Esophagus muscularis mucosa (tissue), 4 donors: ENCODE data around the gene PDHX. TPM values are rescaled to one million over a fixed set of nuclear protein-coding genes. Genes with fewer than 3 reads are reported as not detected.
"Not testable (repeated sequence)": the region's sequence is repeated elsewhere in the genome, so short reads cannot be mapped to it uniquely, and the experiment has no call there.

Experiments used
- DNase-seq: peaks from one replicate; pipeline ENCODE4 v3.0.0-alpha.2; 2017; ENCODE audit errors: extremely low spot score
- H3K27ac ChIP-seq, 4 donors: fragments of 200-600 bp; sonication (generic); replicated peaks in 1 of 4; 1 replicate in 3 of 4; 2 replicates in 1 of 4; pipeline ENCODE4 v1.5.1; 2016 to 2019; ENCODE audit warnings: mild to moderate bottlenecking in 1 of 4
- H3K27me3 ChIP-seq, 4 donors: fragments of 200-600 bp; sonication (generic); one replicate each; pipeline versions ENCODE4 v1.5.1 to v1.6.0; 2016 to 2019
- H3K36me3 ChIP-seq, 4 donors: fragments of 200-600 bp; sonication (generic); one replicate each; pipeline ENCODE4 v1.5.1; 2016 to 2019
- H3K4me1 ChIP-seq, 4 donors: fragments of 200-600 bp; sonication (generic); one replicate each; pipeline ENCODE4 v1.5.1; 2016 to 2019
- H3K4me3 ChIP-seq, 4 donors: fragments of 200-600 bp; sonication (generic); 1 replicate in 2 of 4; 2 replicates in 2 of 4; pipeline ENCODE4 v1.5.1; 2016 to 2019; ENCODE audit warnings: mild to moderate bottlenecking in 4 of 4, moderate library complexity in 1 of 4
- H3K9me3 ChIP-seq, 4 donors: fragments of 200-600 bp; sonication (generic); 1 replicate in 3 of 4; 2 replicates in 1 of 4; pipeline ENCODE4 v1.5.1; 2016 to 2019
- EP300 ChIP-seq: sonication (generic); formaldehyde crosslinking; IDR thresholded peaks from one replicate; pipeline ENCODE4 v1.6.1; 2017; ENCODE audit warnings: antibody characterized with exemption
- POLR2A ChIP-seq: fragments of 450-650 bp; IDR thresholded peaks from one replicate; pipeline ENCODE4 v1.6.1; 2017; ENCODE audit warnings: antibody characterized with exemption, moderate library complexity, mild to moderate bottlenecking, low read depth
- POLR2AphosphoS5 ChIP-seq, 2 donors: sonication (generic); formaldehyde crosslinking; IDR thresholded peaks; one replicate each; pipeline ENCODE4 v1.6.1; 2017; ENCODE audit warnings: antibody characterized with exemption in 2 of 2
- WGBS: methylation state at CpG from one replicate; pipeline ENCODE4 v1.1.5; 2018; 5-methylcytosine and 5-hydroxymethylcytosine counted together
- intact Hi-C: fragments of 100-400 bp; cut with DNase I; formaldehyde crosslinking; loops from one replicate; pipeline ENCODE4 v1.15.1; 2023
- total RNA-seq, 4 donors: library from RNA; depleted of rRNA; stranded (reverse); fragments of >200 nt; gene quantifications; one replicate each; pipeline versions ENCODE4 v1.1.0 to v1.2.1, GENCODE V29; 2016
- TF ChIP-seq, protein P1 (sequence below), 3 experiments: fragments of 200-600 bp in 2 of 3; fragments of 450-650 bp in 1 of 3; sonication (generic) in 2 of 3; IDR thresholded peaks; one replicate each; pipeline ENCODE4 v1.5.1; 2017 to 2019; ENCODE audit warnings: antibody characterized with exemption in 3 of 3, mild to moderate bottlenecking in 2 of 3, moderate library complexity in 1 of 3

Gene PDHX
- total RNA-seq, 4 donors from 2014 or later, result 39.9 to 43.4 (median 42.1) TPM

DNA sequence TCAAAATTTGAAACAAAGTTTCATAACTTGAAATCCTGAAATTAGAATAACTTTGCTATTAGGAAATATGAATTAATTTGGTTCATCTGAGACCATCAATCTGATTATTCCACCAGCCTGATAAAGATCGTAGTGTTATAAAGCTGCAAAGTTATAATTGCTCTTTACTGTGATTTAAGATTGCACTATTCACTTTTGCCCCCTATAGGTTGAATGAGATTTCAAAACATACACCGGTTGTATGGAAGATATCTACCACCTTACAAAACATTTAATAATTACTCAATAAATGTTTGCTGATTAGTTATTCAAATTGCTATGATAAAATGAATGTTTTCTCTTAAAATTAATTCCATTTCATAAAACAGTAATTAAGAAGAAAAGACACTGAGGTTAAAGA lies 26.3 kb upstream of the PDHX start:
- H3K4me1 ChIP-seq, result no peaks in the 10 kb centered on the region
- WGBS, result 67% methylated on average over 2 of the region's 2 CpGs
- no peaks in the 10 kb centered on the region for H3K9me3 ChIP-seq
- intact Hi-C loops, result no loop called here
- H3K4me3 ChIP-seq, result no peak overlapping the region
- no peak overlapping the region for H3K27ac ChIP-seq
- H3K36me3 ChIP-seq, result peaks cover 0 to 31% (median 16%) of the 10 kb centered on the region in 4 donors
- no peak for DNase-seq
- H3K27me3 ChIP-seq, result no peaks in the 10 kb centered on the region
- no peak for TF ChIP-seq POLR2AphosphoS5 (IDR thresholded peaks at IDR 0.05)
- no peak for TF ChIP-seq EP300
- TF ChIP-seq POLR2A, result no peak
- TF ChIP-seq, protein P1, sequence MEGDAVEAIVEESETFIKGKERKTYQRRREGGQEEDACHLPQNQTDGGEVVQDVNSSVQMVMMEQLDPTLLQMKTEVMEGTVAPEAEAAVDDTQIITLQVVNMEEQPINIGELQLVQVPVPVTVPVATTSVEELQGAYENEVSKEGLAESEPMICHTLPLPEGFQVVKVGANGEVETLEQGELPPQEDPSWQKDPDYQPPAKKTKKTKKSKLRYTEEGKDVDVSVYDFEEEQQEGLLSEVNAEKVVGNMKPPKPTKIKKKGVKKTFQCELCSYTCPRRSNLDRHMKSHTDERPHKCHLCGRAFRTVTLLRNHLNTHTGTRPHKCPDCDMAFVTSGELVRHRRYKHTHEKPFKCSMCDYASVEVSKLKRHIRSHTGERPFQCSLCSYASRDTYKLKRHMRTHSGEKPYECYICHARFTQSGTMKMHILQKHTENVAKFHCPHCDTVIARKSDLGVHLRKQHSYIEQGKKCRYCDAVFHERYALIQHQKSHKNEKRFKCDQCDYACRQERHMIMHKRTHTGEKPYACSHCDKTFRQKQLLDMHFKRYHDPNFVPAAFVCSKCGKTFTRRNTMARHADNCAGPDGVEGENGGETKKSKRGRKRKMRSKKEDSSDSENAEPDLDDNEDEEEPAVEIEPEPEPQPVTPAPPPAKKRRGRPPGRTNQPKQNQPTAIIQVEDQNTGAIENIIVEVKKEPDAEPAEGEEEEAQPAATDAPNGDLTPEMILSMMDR (IDR thresholded peaks at IDR 0.05), result no peak

DNA sequence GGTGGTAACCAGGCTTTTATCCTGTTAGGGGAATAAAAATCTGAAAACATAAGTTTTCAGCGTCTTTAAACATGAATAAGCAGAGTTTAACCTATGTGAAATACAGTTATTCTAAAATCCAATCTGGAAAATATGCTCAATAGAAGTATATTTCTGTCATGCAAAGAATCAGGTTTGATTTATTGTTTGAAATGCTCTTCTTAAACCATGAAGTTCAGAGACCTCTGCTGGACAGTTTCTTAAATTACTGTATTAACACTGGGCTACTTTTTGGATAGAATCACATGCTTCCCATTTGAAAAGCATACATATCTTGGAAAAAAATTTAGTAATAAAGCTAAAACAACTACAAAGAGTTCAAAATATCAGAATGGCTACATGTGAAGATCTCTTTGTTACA lies 25.6 kb upstream of the PDHX start:
- intact Hi-C loops, result no loop called here
- Histone ChIP-seq H3K27me3 (no peaks in the 10 kb centered on the region), H3K4me3 (no peak overlapping the region), H3K27ac (no peak overlapping the region), H3K4me1 (no peaks in the 10 kb centered on the region), H3K36me3 (peaks cover 0 to 26% (median 14%) of the 10 kb centered on the region in 4 donors), H3K9me3 (no peaks in the 10 kb centered on the region)
- DNase-seq, result no peak
- TF ChIP-seq POLR2AphosphoS5 (IDR thresholded peaks at IDR 0.05) (no peak), EP300 (no peak), POLR2A (no peak)
- TF ChIP-seq, protein P1 (IDR thresholded peaks at IDR 0.05), result peak; percentile 29 to 39 (median 34)
- 73% methylated on average over 1 of the region's 1 CpG for WGBS

- Histone ChIP-seq H3K27me3 (no peaks in the 10 kb centered on the region), H3K36me3 (peaks cover 0 to 20% (median 10%) of the 10 kb centered on the region in 4 donors), H3K4me3 (no peak overlapping the region), H3K27ac (no peak overlapping the region), H3K9me3 (no peaks in the 10 kb centered on the region), H3K4me1 (no peaks in the 10 kb centered on the region)
- TF ChIP-seq POLR2AphosphoS5 (IDR thresholded peaks at IDR 0.05), result no peak
- no peak for TF ChIP-seq EP300
- TF ChIP-seq, protein P1 (IDR thresholded peaks at IDR 0.05), result no peak
- TF ChIP-seq POLR2A, result no peak
- 89% methylated on average over 3 of the region's 3 CpGs for WGBS
- intact Hi-C loops, result no loop called here
- no peak for DNase-seq
Observed at GRCh38 chr11:34891611-34892010, 24.8 kb upstream of the PDHX start.

DNA sequence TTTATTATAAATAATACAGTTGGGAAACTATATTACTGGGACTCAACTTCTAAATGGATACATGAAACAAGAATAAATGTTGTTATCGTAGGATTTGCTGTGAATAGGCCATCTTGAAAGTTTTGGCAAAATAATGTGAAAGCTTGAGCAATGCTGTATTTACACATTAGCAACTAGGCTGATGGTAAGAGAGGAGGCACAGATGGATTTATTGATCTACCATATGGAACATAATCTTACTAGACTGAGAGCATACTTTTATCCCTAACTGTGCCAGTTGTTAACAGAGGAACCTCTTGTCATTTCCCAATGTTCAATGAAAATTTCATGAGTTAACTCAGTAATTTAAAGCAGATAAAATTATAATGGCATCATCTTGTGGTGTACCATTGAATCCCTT lies 23.0 kb upstream of the PDHX start:
- Histone ChIP-seq H3K27ac (no peak overlapping the region), H3K9me3 (no peaks in the 10 kb centered on the region), H3K4me1 (peaks cover 0 to 1% (median 0%) of the 10 kb centered on the region in 4 donors), H3K4me3 (no peak overlapping the region), H3K36me3 (peaks cover 0 to 3% (median 1%) of the 10 kb centered on the region in 4 donors), H3K27me3 (no peaks in the 10 kb centered on the region)
- WGBS, result 100% methylated on average over 1 of the region's 1 CpG
- intact Hi-C loops, result no loop called here
- DNase-seq, result no peak
- TF ChIP-seq POLR2A (no peak), EP300 (no peak), POLR2AphosphoS5 (IDR thresholded peaks at IDR 0.05) (no peak)
- TF ChIP-seq, protein P1 (IDR thresholded peaks at IDR 0.05), result no peak

- DNase-seq, H3K36me3 ChIP-seq, H3K27me3 ChIP-seq, H3K4me3 ChIP-seq, intact Hi-C loops, H3K27ac ChIP-seq: not testable (repeated sequence)
- Histone ChIP-seq H3K4me1 (peaks cover 0 to 10% (median 0%) of the 10 kb centered on the region in 4 donors), H3K9me3 (peaks cover 0 to 12% (median 11%) of the 10 kb centered on the region in 4 donors)
- 95% methylated on average over 3 of the region's 3 CpGs for WGBS
Observed at GRCh38 chr11:34896191-34896590, 20.2 kb upstream of the PDHX start.
